HEK293 (cell line): ENCODE measurements around the gene GNG12.

ENCODE experiments used
- CTCF ChIP-seq: fragments of 450-650 bp; formaldehyde crosslinking; IDR thresholded peaks from 2 replicates; pipeline ENCODE4 v1.5.1; 2016; ENCODE audit warnings: missing biosample characterization, missing genetic modification characterization
- MEIS1 ChIP-seq: sonication (generic); formaldehyde crosslinking; IDR thresholded peaks from 2 replicates; pipeline ENCODE4 v1.8.1; 2022; ENCODE audit warnings: missing genetic modification reagents, mild to moderate bottlenecking, borderline replicate concordance
- ZFP37 ChIP-seq: fragments of 450-650 bp; formaldehyde crosslinking; IDR thresholded peaks from 2 replicates; pipeline ENCODE4 v1.5.1; 2016; ENCODE audit warnings: missing biosample characterization, missing genetic modification characterization
- ZNF174 ChIP-seq: fragments of 450-650 bp; formaldehyde crosslinking; IDR thresholded peaks from 2 replicates; pipeline ENCODE4 v1.5.0; 2017; ENCODE audit warnings: missing biosample characterization, mild to moderate bottlenecking, missing genetic modification characterization
- ZNF211 ChIP-seq: fragments of 450-650 bp; formaldehyde crosslinking; IDR thresholded peaks from 2 replicates; pipeline ENCODE4 v1.5.1; 2016; ENCODE audit warnings: low read depth, missing biosample characterization, missing genetic modification characterization
- ZNF266 ChIP-seq: fragments of 450-650 bp; formaldehyde crosslinking; IDR thresholded peaks from 2 replicates; pipeline ENCODE4 v1.5.1; 2016; ENCODE audit warnings: missing biosample characterization, missing genetic modification characterization, low read depth
- ZNF585B ChIP-seq: fragments of 450-650 bp; formaldehyde crosslinking; IDR thresholded peaks from 2 replicates; pipeline ENCODE4 v1.5.1; 2016; ENCODE audit warnings: missing biosample characterization, missing genetic modification characterization

GRCh38 chr1:67817319-67817718, 15.9 kb downstream of the GNG12 start:
- TF ChIP-seq ZNF266 (no peak), CTCF (tag by site-specific recombination) (no peak), MEIS1 (CRISPR knock-in tag) (no peak), ZNF585B (tag by site-specific recombination) (no peak), ZNF174 (tag by site-specific recombination) (no peak), ZNF211 (tag by site-specific recombination) (no peak), ZFP37 (tag by site-specific recombination) (no peak)
